K562 (cell line): ENCODE results near the gene MACROD2. TPM values are rescaled to one million over a fixed set of nuclear protein-coding genes. Genes with fewer than 3 reads are reported as not detected.

Source experiments
- ATAC-seq: fragments of 200-7000 bp; cut with Tn5 transposase; 3 replicates; pipeline ENCODE4 v1.9.1; 2020; ENCODE audit warnings: moderate library complexity
- BruUV-seq: library from RNA; stranded (reverse); fragments of 400-500 nt; replicated peaks from 2 replicates; lab custom pipeline; 2021; lab: Mats Ljungman, UMichigan
- CTCF ChIA-PET: fragments of 300-600 bp; formaldehyde crosslinking; extraction: SDS; loops from one replicate; lab custom pipeline; 2021; ENCODE audit warnings: low intra/inter-chr PET ratio; lab: Yijun Ruan, JAX
- POLR2A ChIA-PET: fragments of 300-600, 350-650 bp; sonication (Branson Sonifier 250); formaldehyde crosslinking; extraction: SDS; loops from one replicate; lab custom pipeline; 2021; ENCODE audit warnings: antibody characterized with exemption, inconsistent platforms; lab: Yijun Ruan, JAX
- DNase-seq, 4 experiments: peaks; one replicate each; pipeline versions ENCODE4 v3.0.0 to v3.0.0-alpha.2; 2011 to 2018; ENCODE audit warnings: low spot score in 3 of 4, mixed read lengths in 3 of 4; ENCODE audit errors: extremely low read depth in 1 of 4
- FAIRE-seq: peaks from 2 replicates; lab custom pipeline; 2011; peaks lifted over from hg19 to GRCh38; lab: Jason Lieb, UNC
- H2AFZ ChIP-seq: 2 replicates; pipeline ENCODE4 v1.6.0; 2011; ENCODE audit warnings: low read depth, low read length, control low read depth, inconsistent platforms
- H3K27ac ChIP-seq: fragments of 200-600 bp; 3 replicates; pipeline ENCODE4 v1.8.0; 2011; ENCODE audit warnings: low read depth, mild to moderate bottlenecking, control low read depth, inconsistent platforms, low read length, moderate library complexity, mixed read lengths; ENCODE audit errors: extremely low read depth
- H3K27me3 ChIP-seq, 2 experiments: fragments of 300-600 bp in 1 of 2; 2 replicates in 1 of 2; 3 replicates in 1 of 2; pipeline versions ENCODE4 v1.6.0 to v1.8.0; 2011; ENCODE audit warnings: inconsistent platforms in 2 of 2, low read length in 2 of 2, mild to moderate bottlenecking in 1 of 2, mixed read lengths in 1 of 2, moderate library complexity in 1 of 2; ENCODE audit not compliant: control insufficient read depth in 2 of 2, insufficient read depth in 2 of 2
- H3K36me3 ChIP-seq: fragments of 300-600 bp; 3 replicates; pipeline ENCODE4 v1.8.0; 2011; ENCODE audit warnings: mild to moderate bottlenecking, low read length, inconsistent platforms; ENCODE audit not compliant: control insufficient read depth, insufficient read depth
- H3K4me1 ChIP-seq, 2 experiments: fragments of 200-600 bp in 1 of 2; replicated peaks in 1 of 2; 2 replicates in 1 of 2; 3 replicates in 1 of 2; pipeline versions ENCODE4 v1.5.1 to v1.8.0; 2011; ENCODE audit warnings: inconsistent platforms in 2 of 2, low read length in 2 of 2, mild to moderate bottlenecking in 1 of 2, mixed read lengths in 1 of 2, moderate library complexity in 1 of 2; ENCODE audit not compliant: control insufficient read depth in 2 of 2, insufficient read depth in 2 of 2
- H3K4me2 ChIP-seq: 2 replicates; pipeline ENCODE4 v1.6.1; 2011; ENCODE audit warnings: low read length, control low read depth, inconsistent platforms, mixed read lengths; ENCODE audit not compliant: insufficient read depth
- H3K4me3 ChIP-seq: fragments of 200-600 bp; sonication (generic), shearing (Covaris generic); 2 replicates; pipeline ENCODE4 v1.5.1; 2016; ENCODE audit warnings: control low read depth, inconsistent platforms
- H3K79me2 ChIP-seq: fragments of 200-600 bp; 3 replicates; pipeline ENCODE4 v1.8.0; 2011; ENCODE audit warnings: low read length, inconsistent platforms; ENCODE audit not compliant: control insufficient read depth, insufficient read depth
- H3K9ac ChIP-seq, 2 experiments: 2 replicates each; pipeline versions ENCODE4 v1.6.0 to v1.6.1; 2011; ENCODE audit warnings: low read depth in 2 of 2, low read length in 2 of 2, control low read depth in 1 of 2, inconsistent platforms in 1 of 2, mild to moderate bottlenecking in 1 of 2, mixed read lengths in 1 of 2; ENCODE audit not compliant: insufficient read depth in 1 of 2
- H3K9me1 ChIP-seq: one replicate; pipeline ENCODE4 v1.6.0; 2011; ENCODE audit warnings: inconsistent platforms, mild to moderate bottlenecking, low read length, moderate library complexity; ENCODE audit not compliant: control insufficient read depth, insufficient read depth
- H3K9me3 ChIP-seq: replicated peaks from 2 replicates; pipeline ENCODE4 v1.5.1; 2011; ENCODE audit warnings: low read depth, low read length, inconsistent platforms; ENCODE audit not compliant: control insufficient read depth, insufficient read depth
- H4K20me1 ChIP-seq: replicated peaks from 2 replicates; pipeline ENCODE4 v1.6.1; 2011; ENCODE audit warnings: low read length, inconsistent platforms, mixed read lengths; ENCODE audit not compliant: control insufficient read depth, insufficient read depth
- CLOCK ChIP-seq: fragments of 250-450 bp; sonication (Bioruptor Pico); IDR thresholded peaks from 2 replicates; pipeline ENCODE4 v1.4.0; 2020; ENCODE audit warnings: mild to moderate bottlenecking, moderate library complexity, borderline replicate concordance
- GABPB1 ChIP-seq: sonication (generic); formaldehyde crosslinking; IDR thresholded peaks from 2 replicates; pipeline ENCODE4 v1.8.0; 2022; ENCODE audit warnings: mild to moderate bottlenecking, missing genetic modification reagents
- KDM2B ChIP-seq: fragments of 250-450 bp; sonication (Bioruptor Pico); IDR thresholded peaks from 2 replicates; pipeline ENCODE4 v1.8.0; 2021; ENCODE audit warnings: mild to moderate bottlenecking, moderate library complexity
- NFE2 ChIP-seq: IDR thresholded peaks from 2 replicates; pipeline ENCODE4 v1.6.1; 2014; ENCODE audit warnings: antibody characterized with exemption, low read depth
- PHF8 ChIP-seq: fragments of 200-600 bp; sonication (generic); IDR thresholded peaks from 2 replicates; pipeline ENCODE4 v1.6.1; 2012; ENCODE audit warnings: mixed run types, mild to moderate bottlenecking, inconsistent platforms, low read length, moderate library complexity, borderline replicate concordance
- PTRF ChIP-seq: fragments of 450-650 bp; IDR thresholded peaks from 2 replicates; pipeline ENCODE4 v1.6.1; 2016; ENCODE audit warnings: mild to moderate bottlenecking, missing genetic modification characterization, missing compliant biosample characterization
- RFX1 ChIP-seq: fragments of 450-650 bp; IDR thresholded peaks from 2 replicates; pipeline ENCODE4 v1.6.1; 2016; ENCODE audit warnings: mild to moderate bottlenecking, moderate library complexity
- ZBTB34 ChIP-seq: fragments of 250-450 bp; sonication (Bioruptor Pico); IDR thresholded peaks from 2 replicates; pipeline ENCODE4 v1.8.0; 2021; ENCODE audit warnings: mild to moderate bottlenecking, moderate library complexity
- ZNF133 ChIP-seq: fragments of 250-450 bp; sonication (Bioruptor Pico); IDR thresholded peaks from 2 replicates; pipeline ENCODE4 v1.4.0; 2020; ENCODE audit warnings: mild to moderate bottlenecking
- ZNF24 ChIP-seq: fragments of 450-650 bp; IDR thresholded peaks from 2 replicates; pipeline ENCODE4 v1.6.1; 2016
- WGBS: fragments of 100-300 bp; shearing (Covaris generic); methylation state at CpG from one replicate; pipeline ENCODE4 v1.1.6; 2016; ENCODE audit warnings: low coverage, mixed read lengths; ENCODE audit not compliant: insufficient coverage; ENCODE audit errors: missing lambda C conversion rate; 5-methylcytosine and 5-hydroxymethylcytosine counted together
- in situ Hi-C: fragments of 300-500 bp; cut with MboI; formaldehyde crosslinking; loops from 4 replicates; pipeline ENCODE4 v1.15.0; 2018; ENCODE audit warnings: inconsistent platforms, mixed read lengths
- intact Hi-C: fragments of 100-400 bp; cut with micrococcal nuclease; formaldehyde crosslinking; loops from 2 replicates; pipeline ENCODE4 v1.14.2; 2022
- polyA plus RNA-seq, 8 experiments: library from polyadenylated mRNA; depleted of rRNA in 4 of 8; stranded (reverse) in 5 of 8; unstranded in 3 of 8; fragments of >200 nt; fragmentation: Nextera tagmentation in 2 of 8; fragmentation: Illumina TruSeq in 1 of 8; extraction: Ambion mirVana in 2 of 8; extraction: Trizol in 1 of 8; gene quantifications; 2 replicates each; pipeline versions ENCODE4 v1.2.1 to v1.2.3, GENCODE V29; 2011 to 2014; ENCODE audit warnings: inconsistent platforms in 1 of 8, missing spikeins in 1 of 8
- total RNA-seq, 7 experiments: library from RNA; depleted of rRNA in 6 of 7; stranded (reverse); fragments of >200 nt in 6 of 7; fragmentation: Illumina TruSeq in 2 of 7; extraction: Trizol in 2 of 7; gene quantifications; 2 replicates each; pipeline versions ENCODE4 v1.2.1 to v1.2.3, GENCODE V29; 2011 to 2021; ENCODE audit warnings: low replicate concordance in 1 of 7

The MACROD2 gene
- total and polyA plus RNA-seq, 9 of the 15 experiments (the other 6 are each of a cell fraction or from before 2014, with no cell fraction given): not detected

GRCh38 chr20:15146948-15147347, 1151.6 kb downstream of the MACROD2 start:
- no peaks in the 10 kb centered on the region for H3K9me1 ChIP-seq
- ATAC-seq (no peak), FAIRE-seq (no peak), DNase-seq (no peak)
- no peaks in the 10 kb centered on the region for H3K4me1 ChIP-seq
- POLR2A ChIA-PET: no interaction called here
- no peak overlapping the region for H3K4me2 ChIP-seq
- BruUV-seq: no TSS peak
- no peaks in the 10 kb centered on the region for H3K36me3 ChIP-seq
- intact Hi-C loops (no loop called here), in situ Hi-C loops (no loop called here)
- 3% methylated on average over 2 of the region's 2 CpGs for WGBS
- H3K9me3 ChIP-seq: no peaks in the 10 kb centered on the region
- H3K4me3 ChIP-seq: no peak overlapping the region
- H3K27ac ChIP-seq: no peak overlapping the region
- no peaks in the 10 kb centered on the region for H3K27me3 ChIP-seq
- CTCF ChIA-PET: no interaction called here
- TF ChIP-seq PHF8: no peak
- no peak for TF ChIP-seq NFE2
- TF ChIP-seq ZNF133 (CRISPR knock-in tag): no peak
- TF ChIP-seq CLOCK: no peak
- no peak for TF ChIP-seq RFX1
- TF ChIP-seq PTRF (tag): no peak
- TF ChIP-seq ZBTB34 (CRISPR knock-in tag): no peak
- TF ChIP-seq ZNF24: no peak
- no peak for TF ChIP-seq KDM2B
- TF ChIP-seq GABPB1 (CRISPR knock-in tag): no peak
- H4K20me1 ChIP-seq: no peaks in the 10 kb centered on the region
- H2AFZ ChIP-seq: no peak overlapping the region
- H3K79me2 ChIP-seq: no peaks in the 10 kb centered on the region
- no peak overlapping the region for H3K9ac ChIP-seq
